ENCODE results near the gene SLC11A2. TPM values are rescaled to one million over a fixed set of nuclear protein-coding genes. Genes with fewer than 3 reads are reported as not detected.

The SLC11A2 gene
- total RNA-seq, 1 experiment from 2014 or later = 38.7 TPM

GRCh38 chr12:51047655-51048540 is 21.7 kb upstream of the SLC11A2 start, which contains the start of gene LETMD1 (continued):
- TF ChIP-seq CTCF (IDR thresholded peaks at IDR 0.05 in 2 of 3, conservative IDR thresholded peaks at IDR 0.05 in 1 of 3; ENCODE audit: borderline replicate concordance in 1 of 3, insufficient read depth in 1 of 3, low read depth in 2 of 3, low read length in 2 of 3) = peak; percentile 84 to 88 (median 87)
- no peak for TF ChIP-seq EZH2 (IDR thresholded peaks at IDR 0.05)
- peak; percentile 89 for TF ChIP-seq RAD21 (IDR thresholded peaks at IDR 0.05; ENCODE audit: low read depth)
- TF ChIP-seq EGR1 (IDR thresholded peaks at IDR 0.05; ENCODE audit: low read depth) = 0 out of 2 replicates have a peak, but pooled peaks have one; percentile 28
- TF ChIP-seq ELF1 (IDR thresholded peaks at IDR 0.05; ENCODE audit: borderline replicate concordance, low read depth) = peak; percentile 91

- DNase-seq (ENCODE audit: low read depth, low spot score) (no peak), ATAC-seq (no peak)
- no TSS peak for BruUV-seq (replicated peaks)
- no peak overlapping the region for H3K27ac ChIP-seq (ENCODE audit: low read depth, low read length)
- peaks cover 27 to 33% of the 10 kb centered on the region in 2 experiments for H3K4me1 ChIP-seq (ENCODE audit: control insufficient read depth in 1 of 2, insufficient read depth in 2 of 2, low read length in 2 of 2)
- H3K9ac ChIP-seq (ENCODE audit: low read length) = no peak overlapping the region
- H2AFZ ChIP-seq (ENCODE audit: low read depth, low read length, poor library complexity, severe bottlenecking) = no peak overlapping the region
- H3K9me2 ChIP-seq (ENCODE audit: insufficient read depth) = no peaks in the 10 kb centered on the region
- intact Hi-C loops (cut with micrococcal nuclease) = no loop called here
- CTCF ChIA-PET = interaction anchor here (1.4 to 1.7 kb wide), 2 partner anchors 8 to 10 kb away, joined by 4 to 6 read pairs; partner anchors contain the start of gene SLC11A2
- POLR2A ChIA-PET = interaction anchor here (1.6 kb wide), 1 partner anchor 10 kb away, joined by 6 read pairs; the partner anchor contains the start of gene SLC11A2
- H3K27me3 ChIP-seq (ENCODE audit: insufficient read depth, low read length) = no peaks in the 10 kb centered on the region
- no peaks in the 10 kb centered on the region for H4K20me1 ChIP-seq (ENCODE audit: insufficient read depth)
- no peaks in the 10 kb centered on the region for H3K79me2 ChIP-seq (ENCODE audit: insufficient read depth, low read length)
- RAD21 ChIA-PET (ENCODE audit: low non-redundant PET in 1 of 2, low total read pairs in 2 of 2, uncharacterized antibody in 2 of 2, unreplicated experiment in 2 of 2) = no interaction called here
- no peaks in the 10 kb centered on the region for H3K9me3 ChIP-seq (ENCODE audit: control insufficient read depth in 1 of 2, insufficient read depth in 1 of 2, low read depth in 1 of 2, low read length in 2 of 2)
- no peak overlapping the region for H3K4me3 ChIP-seq (replicated peaks in 1 of 2; ENCODE audit: low read depth in 1 of 2, low read length in 2 of 2)
- H3K36me3 ChIP-seq (ENCODE audit: control insufficient read depth in 1 of 2, insufficient read depth in 2 of 2, low read length in 2 of 2) = no peaks in the 10 kb centered on the region
- no peak overlapping the region for H3K4me2 ChIP-seq (ENCODE audit: low read length)
- no peak for TF ChIP-seq ZBTB33 (IDR thresholded peaks at IDR 0.05; ENCODE audit: extremely low read depth, insufficient replicate concordance, low read length)
- TF ChIP-seq REST (IDR thresholded peaks at IDR 0.05; ENCODE audit: low read depth) = no peak
- TF ChIP-seq ELF1 (IDR thresholded peaks at IDR 0.05; ENCODE audit: borderline replicate concordance, low read depth) = no peak
- no peak for TF ChIP-seq MAX (IDR thresholded peaks at IDR 0.05)
- TF ChIP-seq EZH2phosphoT487 (IDR thresholded peaks at IDR 0.05; ENCODE audit: borderline replicate concordance) = no peak
- TF ChIP-seq YY1 (IDR thresholded peaks at IDR 0.05; ENCODE audit: extremely low read depth, insufficient replicate concordance, low read depth, low read length) = no peak
- TF ChIP-seq SIN3A (IDR thresholded peaks at IDR 0.05; ENCODE audit: low read depth) = no peak
- no peak for TF ChIP-seq EZH2 (IDR thresholded peaks at IDR 0.05)
- TF ChIP-seq POLR2A (IDR thresholded peaks at IDR 0.05; ENCODE audit: borderline replicate concordance, extremely low read depth, insufficient read depth, insufficient read length) = no peak
- no peak for TF ChIP-seq ATF3 (IDR thresholded peaks at IDR 0.05)
- TF ChIP-seq FOSL1 (IDR thresholded peaks at IDR 0.05; ENCODE audit: low read depth) = no peak
Observed at GRCh38 chr12:51036279-51036678, 10.1 kb upstream of the SLC11A2 start.
